GM21529 (cell line): ENCODE data around the gene MOGAT2.
"Not testable (repeated sequence)": the region's sequence is repeated elsewhere in the genome, so short reads cannot be mapped to it uniquely, and the experiment has no call there.

Experiments
- ATAC-seq: cut with Tn5 transposase; IDR thresholded peaks from one replicate; pipeline ENCODE4 v1.9.1; 2021; ENCODE audit not compliant: unreplicated experiment

Gene MOGAT2

GRCh38 chr11:75717608-75718418, at the start of gene MOGAT2:
Gene MOGAT2 (plus strand): TSS chr11:75717838. CDS start chr11:75717889, 51 bp downstream.
- no peak for ATAC-seq

GRCh38 chr11:75668451-75669297, 49.0 kb upstream of the MOGAT2 start, which contains the start of gene MAP6:
Gene MAP6 (minus strand): TSS chr11:75669038. CDS start chr11:75668369, 669 bp downstream.
- ATAC-seq, result no peak

- ATAC-seq, result no peak
Observed at GRCh38 chr11:75673977-75674582, 43.6 kb upstream of the MOGAT2 start.

- no peak for ATAC-seq
Observed at GRCh38 chr11:75677275-75677674, 40.4 kb upstream of the MOGAT2 start.

- no peak for ATAC-seq
Observed at GRCh38 chr11:75677909-75678308, 39.7 kb upstream of the MOGAT2 start.

- ATAC-seq, result no peak
Observed at GRCh38 chr11:75678620-75679259, 38.9 kb upstream of the MOGAT2 start.

- no peak for ATAC-seq
Observed at GRCh38 chr11:75679566-75679965, 38.1 kb upstream of the MOGAT2 start.

- not testable (repeated sequence) for ATAC-seq
Observed at GRCh38 chr11:75683856-75684255, 33.8 kb upstream of the MOGAT2 start.

GRCh38 chr11:75689863-75690609, 27.6 kb upstream of the MOGAT2 start:
- ATAC-seq, result peak; percentile 71

- ATAC-seq, result no peak
Observed at GRCh38 chr11:75691804-75692203, 25.8 kb upstream of the MOGAT2 start.

- no peak for ATAC-seq
Observed at GRCh38 chr11:75697906-75698581, 19.6 kb upstream of the MOGAT2 start.

GRCh38 chr11:75700940-75701339, 16.7 kb upstream of the MOGAT2 start:
- no peak for ATAC-seq

GRCh38 chr11:75703695-75704237, 13.9 kb upstream of the MOGAT2 start:
- ATAC-seq, result no peak

- ATAC-seq, result no peak
Observed at GRCh38 chr11:75705541-75705940, 12.1 kb upstream of the MOGAT2 start.

- peak; percentile 63 for ATAC-seq
Observed at GRCh38 chr11:75706260-75706729, 11.3 kb upstream of the MOGAT2 start.

GRCh38 chr11:75714211-75714610, 3.4 kb upstream of the MOGAT2 start:
- no peak for ATAC-seq

- ATAC-seq, result no peak
Observed at GRCh38 chr11:75715688-75716087, 1.9 kb upstream of the MOGAT2 start.

- ATAC-seq, result no peak
Observed at GRCh38 chr11:75716659-75717058, 979 bp upstream of the MOGAT2 start.
